Lower leg skin (tissue), 3 donors: ENCODE measurements around the gene AGMAT.

Experiments used
- CTCF ChIP-seq, 3 donors: fragments of 450-650 bp; IDR thresholded peaks; one replicate each; pipeline ENCODE4 v1.5.1; 2016; ENCODE audit warnings: antibody characterized with exemption in 3 of 3, mild to moderate bottlenecking in 3 of 3, moderate library complexity in 2 of 3
- POLR2A ChIP-seq, 2 donors: fragments of 450-650 bp; IDR thresholded peaks; one replicate each; pipeline ENCODE4 v1.6.1; 2016 to 2017; ENCODE audit warnings: antibody characterized with exemption in 2 of 2, mild to moderate bottlenecking in 1 of 2, moderate library complexity in 1 of 2

- TF ChIP-seq CTCF (IDR thresholded peaks at IDR 0.05) (no peak), POLR2A (IDR thresholded peaks at IDR 0.05) (no peak)
Observed at GRCh38 chr1:15592285-15592684, 7.4 kb upstream of the AGMAT start.
